ENCODE measurements around the gene ENO4.

Gene ENO4

GRCh38 chr10:116831790-116832189 lies 17.5 kb upstream of the ENO4 start:
- DNase-seq, result no peak

DNA sequence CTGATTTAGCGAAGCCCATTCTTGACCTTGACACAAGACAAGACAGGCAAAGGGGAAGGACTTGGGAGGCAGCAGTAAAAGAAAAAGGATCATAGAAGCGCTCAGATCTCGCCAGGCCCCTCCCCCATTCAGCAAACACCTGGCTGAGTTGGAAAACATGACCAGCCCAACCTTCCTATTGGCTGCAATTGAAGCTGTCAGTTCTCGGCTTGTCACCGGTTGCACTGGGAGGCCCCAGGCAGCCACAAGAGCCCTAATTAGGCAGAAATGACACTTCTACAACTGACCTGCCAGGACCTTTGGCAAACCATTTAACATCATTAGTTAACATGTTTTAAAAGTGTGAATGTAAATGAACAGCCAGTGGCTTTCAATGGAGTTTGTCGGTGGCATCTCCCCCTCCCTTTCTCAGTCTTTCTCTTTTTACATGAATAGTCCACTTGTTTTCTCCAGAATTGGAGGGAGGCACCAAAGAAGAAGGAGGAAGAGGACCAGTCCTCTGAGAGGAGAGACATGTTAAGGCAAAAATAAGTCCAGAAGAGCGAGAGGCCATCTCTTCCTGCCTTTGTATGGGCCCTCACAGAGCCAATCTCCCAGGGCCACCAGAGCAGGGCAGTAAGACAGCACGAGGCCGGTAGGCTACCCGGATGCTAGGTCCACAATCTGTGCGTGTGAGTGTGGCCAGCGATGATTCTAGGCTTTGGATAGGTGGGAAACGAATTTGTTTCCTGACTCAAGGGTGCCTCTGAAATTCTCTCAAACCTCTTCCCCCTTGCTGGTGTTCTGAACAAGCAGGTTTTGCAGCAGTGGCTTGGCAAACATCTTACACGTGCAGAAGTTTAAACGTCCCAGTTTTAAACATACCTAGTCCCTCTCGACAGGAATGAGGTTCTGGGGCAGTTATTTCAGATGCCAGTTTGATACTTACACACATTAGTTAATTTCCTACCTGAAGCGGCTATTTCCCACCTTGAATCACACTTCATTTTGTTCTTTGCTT lies 15.0 kb upstream of the ENO4 start:
- no peak for DNase-seq

GRCh38 chr10:116835658-116836057 lies 13.6 kb upstream of the ENO4 start:
- DNase-seq, result no peak

DNA sequence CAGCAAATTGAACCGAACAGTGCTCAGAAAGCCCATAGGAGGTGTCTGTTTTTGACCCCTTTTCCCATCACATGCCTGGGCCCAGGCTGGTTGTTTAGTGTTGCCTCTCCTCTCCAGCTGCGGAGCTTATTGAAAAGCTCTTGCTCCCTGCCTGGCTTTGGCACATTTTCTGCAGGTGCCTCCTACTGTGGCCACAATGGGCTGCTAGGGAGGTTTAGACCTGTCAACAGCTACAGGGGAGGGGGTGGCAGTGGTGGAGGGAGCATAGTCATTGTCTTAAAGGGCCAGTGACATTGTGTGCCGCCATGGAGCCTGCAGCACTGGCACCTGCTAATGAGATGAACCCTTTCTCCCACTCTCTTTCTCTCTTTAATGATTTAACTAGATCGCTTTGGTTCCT lies 13.2 kb upstream of the ENO4 start:
- no peak for DNase-seq

DNA sequence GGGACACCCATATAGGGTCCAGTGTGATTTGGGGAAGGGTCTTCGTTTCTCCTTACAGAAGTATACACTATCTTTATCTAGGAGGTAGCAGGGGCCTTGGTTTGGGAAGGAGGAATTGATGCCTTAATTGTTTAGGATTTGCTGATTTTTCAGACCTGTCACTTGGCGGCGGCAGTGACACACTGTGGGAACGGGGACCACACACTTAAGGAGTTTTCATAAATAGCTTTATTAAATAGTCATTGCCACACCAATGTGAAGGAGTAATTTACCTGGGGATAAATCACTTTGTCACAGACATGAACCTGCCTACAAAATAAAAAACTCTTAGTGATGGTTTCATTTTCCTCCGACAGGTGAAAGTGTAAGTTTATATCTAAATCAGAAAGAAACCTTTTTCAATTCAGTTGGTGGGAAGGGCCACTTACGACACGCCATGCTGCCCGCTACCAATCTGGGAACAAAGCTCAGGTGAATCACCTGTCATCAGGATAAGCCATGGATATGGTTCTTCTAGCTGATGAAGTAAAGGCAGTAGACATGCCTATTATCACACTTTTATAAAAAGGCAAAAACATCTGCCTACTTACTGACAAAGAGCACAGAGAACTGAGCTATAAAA lies 12.3 kb upstream of the ENO4 start:
- DNase-seq, result no peak

- no peak for DNase-seq
Observed at GRCh38 chr10:116838143-116838725, 11.1 kb upstream of the ENO4 start.

DNA sequence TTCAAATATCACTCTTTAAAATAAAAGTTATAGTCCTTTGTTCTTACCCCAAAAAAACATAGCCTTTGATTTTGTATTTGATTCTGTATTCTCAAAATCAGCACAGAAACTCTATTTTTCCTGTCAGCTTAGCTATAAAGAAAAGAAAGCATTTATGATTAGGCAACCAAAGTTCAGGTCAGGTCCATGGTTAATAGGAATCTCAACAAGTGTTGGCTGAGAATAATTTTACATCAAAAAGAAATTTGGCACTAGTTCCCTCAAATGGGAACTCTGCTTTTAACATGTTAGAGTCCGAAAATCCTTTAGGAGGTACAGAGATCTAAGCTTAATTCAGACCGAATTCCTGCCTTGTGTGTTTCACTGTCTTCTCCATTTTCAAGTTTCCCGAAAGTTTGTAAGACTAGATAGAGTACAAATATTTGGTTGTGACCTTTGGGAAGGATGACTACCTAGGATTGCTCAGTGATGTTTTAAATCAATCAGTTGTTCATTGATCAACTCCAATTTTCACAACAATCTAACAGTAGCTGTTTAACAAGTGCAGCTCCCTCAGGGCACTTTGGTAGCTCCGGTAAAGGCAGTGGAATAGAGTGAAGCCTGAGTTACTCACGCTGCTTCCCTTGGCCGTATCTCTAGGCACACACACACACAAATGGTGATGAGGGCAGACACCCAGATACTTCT lies 8.8 kb upstream of the ENO4 start:
- no peak for DNase-seq

GRCh38 chr10:116845823-116846222 lies 3.5 kb upstream of the ENO4 start:
- DNase-seq, result no peak

DNA sequence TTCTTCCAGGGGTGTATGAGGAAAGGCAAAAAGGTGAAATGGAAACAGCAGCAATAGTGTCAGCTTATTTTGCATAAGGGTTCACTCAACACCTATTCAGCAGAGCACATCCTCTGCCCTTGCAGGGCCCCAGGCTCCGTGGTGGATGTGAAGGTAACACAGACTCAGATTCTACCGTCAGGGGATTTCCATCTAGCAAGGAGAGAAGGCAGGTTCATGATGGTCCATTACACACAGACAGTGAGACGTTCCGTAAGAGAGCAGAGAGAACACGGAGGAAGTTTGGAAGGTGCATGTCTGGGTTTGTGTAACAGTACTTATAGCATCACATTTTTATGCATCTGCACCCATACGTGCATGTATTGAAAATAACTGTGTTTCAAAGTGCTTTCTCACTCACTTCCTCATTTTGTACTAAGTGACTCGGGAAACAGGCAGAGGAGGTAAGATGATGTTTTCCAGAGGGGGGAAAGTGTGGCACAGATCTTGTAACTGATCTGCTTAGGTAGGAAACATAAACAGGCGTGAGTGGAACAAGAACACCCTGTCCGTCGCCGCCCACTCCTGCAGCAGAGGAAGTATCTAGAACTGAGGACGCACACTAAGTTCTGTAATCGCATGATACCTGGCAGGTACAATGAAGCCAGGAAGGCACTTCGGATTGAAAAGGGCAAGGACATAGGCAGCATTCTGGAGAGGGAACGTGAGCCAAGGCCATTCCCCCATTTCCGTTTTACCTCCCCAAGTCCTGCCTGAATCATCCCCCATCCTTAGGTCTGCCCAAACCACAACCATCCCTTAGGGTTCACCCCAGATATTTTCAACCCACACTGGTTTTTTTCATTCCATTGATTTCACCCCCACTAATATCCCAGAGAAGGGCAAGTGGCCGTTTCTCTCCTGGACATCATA lies 1.0 kb upstream of the ENO4 start:
- no peak for DNase-seq

DNA sequence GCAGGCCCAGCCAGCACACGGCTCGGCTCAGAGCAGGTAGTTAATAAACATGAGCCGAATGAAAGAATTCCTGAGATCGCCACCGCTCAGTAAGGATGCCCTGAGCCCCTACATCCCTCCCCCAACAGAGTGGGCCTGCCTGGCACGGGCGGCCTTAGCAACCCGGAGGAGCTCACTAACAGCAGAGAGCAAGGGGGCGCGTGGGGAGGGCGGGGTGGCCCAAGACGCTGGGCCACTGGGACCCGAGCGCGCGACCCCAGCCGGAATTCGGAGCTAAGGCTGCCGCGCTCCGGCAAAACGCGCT lies 403 bp upstream of the ENO4 start:
- DNase-seq, result no peak

- DNase-seq, result no peak
Observed at GRCh38 chr10:116850058-116850611, 836 bp downstream of the ENO4 start.

- DNase-seq, result no peak
Observed at GRCh38 chr10:116852246-116852645, 2.9 kb downstream of the ENO4 start.

DNA sequence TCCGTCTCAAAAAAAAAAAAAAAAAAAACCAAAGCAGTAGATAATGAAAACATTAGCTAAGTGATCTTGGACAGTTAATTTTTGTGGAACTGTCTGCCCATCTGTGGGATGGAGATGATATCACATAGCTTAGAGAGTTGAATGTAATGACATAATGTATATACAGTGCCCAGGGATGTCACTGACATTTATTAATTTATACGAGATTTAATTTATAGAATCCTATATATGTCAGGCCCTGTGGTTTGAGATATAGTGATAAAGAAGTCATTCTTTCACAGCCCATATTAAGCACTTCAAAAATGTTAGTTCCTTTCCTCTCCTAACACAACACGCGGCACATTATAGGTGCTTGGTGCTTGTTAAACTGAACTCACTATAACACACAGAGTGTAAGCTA lies 4.0 kb downstream of the ENO4 start:
- DNase-seq, result no peak

GRCh38 chr10:116853701-116854100 lies 4.4 kb downstream of the ENO4 start:
- DNase-seq, result no peak

DNA sequence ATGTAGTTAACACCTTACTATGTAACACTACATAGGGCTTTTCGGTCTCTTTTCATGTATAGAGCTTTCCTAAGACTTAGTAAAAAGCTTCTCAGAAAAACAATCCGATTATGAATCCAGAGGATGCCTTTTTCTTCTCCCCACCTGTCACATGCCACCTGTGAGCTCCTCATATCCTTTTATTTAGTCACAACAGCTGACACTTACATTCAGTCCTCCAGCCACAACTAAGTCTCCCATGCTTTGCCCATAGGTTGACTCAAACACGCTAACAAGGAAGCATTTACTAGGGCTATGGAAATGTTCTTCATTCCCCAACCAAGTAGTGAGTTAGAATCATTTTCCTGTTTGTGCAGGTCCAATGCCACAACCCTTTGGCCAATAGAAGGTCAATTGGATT lies 7.9 kb downstream of the ENO4 start:
- DNase-seq, result no peak

DNA sequence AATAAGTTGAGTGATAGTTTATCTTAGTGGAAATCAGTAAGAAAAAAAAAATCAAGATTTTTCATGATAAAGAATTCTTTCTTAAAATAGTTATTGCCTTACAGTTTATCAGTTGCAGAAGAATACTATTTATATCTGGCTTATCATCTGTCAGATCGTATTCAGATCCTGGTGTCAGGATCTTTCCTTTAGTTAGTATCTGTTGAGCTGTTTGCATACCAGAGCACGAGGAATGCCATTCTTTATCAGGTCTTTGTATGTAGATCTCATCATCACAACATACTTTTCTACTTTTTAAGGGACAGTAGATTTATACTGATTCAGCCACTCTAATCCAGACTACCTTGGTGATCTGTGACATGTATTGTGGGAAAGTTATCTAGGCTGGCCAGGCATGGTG lies 12.5 kb downstream of the ENO4 start:
- DNase-seq, result no peak

DNA sequence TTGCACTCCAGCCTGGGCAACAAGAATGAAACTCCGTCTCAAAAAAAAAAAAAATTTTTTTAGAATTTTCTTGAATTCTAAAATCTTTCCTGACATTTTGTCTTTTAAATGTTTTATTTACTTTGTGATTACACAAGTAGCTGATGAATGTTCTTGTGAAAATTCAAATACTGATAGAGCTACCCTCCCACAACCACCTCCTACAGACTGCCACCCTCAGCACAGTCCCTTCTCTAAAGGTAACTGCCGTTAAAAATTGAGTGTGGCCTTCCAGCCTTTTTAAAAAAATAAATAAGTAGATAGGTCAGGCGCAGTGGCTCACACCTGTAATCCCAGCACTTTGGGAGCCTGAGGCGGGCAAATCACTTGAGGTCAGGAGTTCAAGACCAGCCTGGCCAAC lies 15.1 kb downstream of the ENO4 start:
- DNase-seq, result no peak

GRCh38 chr10:116866066-116866465 lies 16.8 kb downstream of the ENO4 start:
- DNase-seq, result no peak

GRCh38 chr10:116866987-116867595 lies 17.8 kb downstream of the ENO4 start:
- DNase-seq, result no peak

DNA sequence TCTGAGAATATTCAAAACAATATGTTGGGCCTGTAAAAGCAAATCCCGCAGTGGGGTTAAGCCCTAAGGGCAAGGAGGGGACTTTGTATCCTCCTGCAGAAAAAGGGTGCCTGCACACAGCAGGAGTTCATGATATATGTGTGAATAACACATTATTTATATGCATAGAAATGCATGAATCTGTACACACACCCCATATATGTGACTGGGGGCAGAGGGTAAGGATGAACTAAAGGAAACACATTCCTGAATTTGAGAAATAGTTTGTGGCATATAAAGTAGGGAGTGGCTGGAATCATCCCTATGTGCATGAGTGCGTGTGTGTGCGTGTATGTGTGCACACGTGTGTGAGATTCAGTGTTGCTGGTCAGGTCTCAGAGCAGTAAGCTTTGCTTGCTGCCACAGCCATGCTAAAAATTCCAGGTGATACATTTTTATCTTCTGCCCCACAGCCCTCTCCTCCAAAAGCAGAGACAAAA lies 18.9 kb downstream of the ENO4 start:
- DNase-seq, result no peak

GRCh38 chr10:116868722-116869121 lies 19.4 kb downstream of the ENO4 start:
- no peak for DNase-seq

GRCh38 chr10:116870949-116871348 lies 21.6 kb downstream of the ENO4 start:
- DNase-seq, result no peak

Measured in activated naive CD4-positive, alpha-beta T cell (primary cell).